Upper lobe of left lung (tissue), 4 donors: ENCODE results near the gene PALM3.

Source experiments
- EP300 ChIP-seq, 4 donors: sonication (generic); formaldehyde crosslinking; IDR thresholded peaks; one replicate each; pipeline ENCODE4 v1.5.1; 2017; ENCODE audit warnings: antibody characterized with exemption in 4 of 4, control low read depth in 2 of 4
- POLR2A ChIP-seq, 4 donors: fragments of 450-650 bp; IDR thresholded peaks; one replicate each; pipeline ENCODE4 v1.5.1; 2016 to 2017; ENCODE audit warnings: antibody characterized with exemption in 4 of 4, mild to moderate bottlenecking in 2 of 4
- TF ChIP-seq, protein P1 (sequence below), 6 experiments: fragments of 450-650 bp in 4 of 6; fragments of 200-600 bp in 2 of 6; sonication (generic) in 2 of 6; IDR thresholded peaks; one replicate each; pipeline ENCODE4 v1.5.1; 2016 to 2019; ENCODE audit warnings: antibody characterized with exemption in 6 of 6

DNA sequence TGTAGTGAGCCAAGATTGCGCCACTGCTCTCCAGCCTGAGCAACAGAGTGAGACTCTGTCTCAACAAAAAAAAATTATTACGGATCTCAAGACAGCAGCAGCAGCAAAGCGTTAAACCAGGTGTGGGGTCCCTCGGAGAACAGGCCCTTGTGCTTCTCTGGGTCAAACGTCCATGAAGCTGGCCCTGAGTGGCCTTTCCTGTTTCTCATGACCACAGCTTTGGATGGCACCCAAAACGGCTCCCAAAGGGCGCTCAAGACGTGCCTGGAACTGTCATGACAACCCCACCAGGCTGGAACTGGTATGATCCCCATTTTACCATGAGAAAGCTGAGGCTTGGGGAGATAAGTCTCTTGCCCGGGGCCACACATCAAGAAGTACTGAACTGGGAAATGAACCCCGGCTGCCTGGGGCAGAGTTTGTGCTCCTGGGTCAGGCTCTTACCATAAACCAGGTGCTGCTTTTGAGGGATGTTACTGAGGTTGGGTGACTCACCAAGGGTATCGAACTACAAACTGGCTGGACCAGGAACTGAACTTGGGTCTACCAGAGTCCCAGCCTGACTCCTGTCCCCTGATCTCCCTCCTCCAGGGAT lies 40.3 kb upstream of the PALM3 start:
- TF ChIP-seq, protein P1, sequence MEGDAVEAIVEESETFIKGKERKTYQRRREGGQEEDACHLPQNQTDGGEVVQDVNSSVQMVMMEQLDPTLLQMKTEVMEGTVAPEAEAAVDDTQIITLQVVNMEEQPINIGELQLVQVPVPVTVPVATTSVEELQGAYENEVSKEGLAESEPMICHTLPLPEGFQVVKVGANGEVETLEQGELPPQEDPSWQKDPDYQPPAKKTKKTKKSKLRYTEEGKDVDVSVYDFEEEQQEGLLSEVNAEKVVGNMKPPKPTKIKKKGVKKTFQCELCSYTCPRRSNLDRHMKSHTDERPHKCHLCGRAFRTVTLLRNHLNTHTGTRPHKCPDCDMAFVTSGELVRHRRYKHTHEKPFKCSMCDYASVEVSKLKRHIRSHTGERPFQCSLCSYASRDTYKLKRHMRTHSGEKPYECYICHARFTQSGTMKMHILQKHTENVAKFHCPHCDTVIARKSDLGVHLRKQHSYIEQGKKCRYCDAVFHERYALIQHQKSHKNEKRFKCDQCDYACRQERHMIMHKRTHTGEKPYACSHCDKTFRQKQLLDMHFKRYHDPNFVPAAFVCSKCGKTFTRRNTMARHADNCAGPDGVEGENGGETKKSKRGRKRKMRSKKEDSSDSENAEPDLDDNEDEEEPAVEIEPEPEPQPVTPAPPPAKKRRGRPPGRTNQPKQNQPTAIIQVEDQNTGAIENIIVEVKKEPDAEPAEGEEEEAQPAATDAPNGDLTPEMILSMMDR (IDR thresholded peaks at IDR 0.05) = no peak
- no peak for TF ChIP-seq EP300 (IDR thresholded peaks at IDR 0.05)
- TF ChIP-seq POLR2A (IDR thresholded peaks at IDR 0.05) = no peak
